Measurements from ENCODE around the gene ZNF630.

GRCh38 chrX:48068096-48068887, 3.1 kb downstream of the ZNF630 start:
- no peak for TF ChIP-seq E4F1 (IDR thresholded peaks at IDR 0.05; ENCODE audit: borderline replicate concordance, partially characterized antibody)
- TF ChIP-seq MEF2A (IDR thresholded peaks at IDR 0.05; ENCODE audit: insufficient read depth, low read depth, low read length), result no peak
- no peak for TF ChIP-seq CTCF (IDR thresholded peaks at IDR 0.05 in 2 of 3, conservative IDR thresholded peaks at IDR 0.05 in 1 of 3; ENCODE audit: control insufficient read depth in 2 of 3, extremely low read depth in 1 of 3, insufficient read depth in 1 of 3, low read depth in 3 of 3, low read length in 3 of 3)
- no peak for TF ChIP-seq ZNF24 (IDR thresholded peaks at IDR 0.05)
- TF ChIP-seq BRCA1 (IDR thresholded peaks at IDR 0.05; ENCODE audit: low read depth, low read length), result no peak
- TF ChIP-seq MTA3 (IDR thresholded peaks at IDR 0.05; ENCODE audit: borderline replicate concordance, low read length), result no peak
- no peak for TF ChIP-seq RAD21 (IDR thresholded peaks at IDR 0.05; ENCODE audit: insufficient read depth, low read depth, low read length)
- no peak for TF ChIP-seq NFYA (IDR thresholded peaks at IDR 0.05; ENCODE audit: borderline replicate concordance, low read depth, low read length)
- no peak for TF ChIP-seq ATF2 (IDR thresholded peaks at IDR 0.05; ENCODE audit: low read length)
- TF ChIP-seq SREBF2 (IDR thresholded peaks at IDR 0.05; ENCODE audit: low read length), result no peak
- no peak for TF ChIP-seq RCOR1 (conservative IDR thresholded peaks at IDR 0.05; ENCODE audit: low read depth, low read length)
- TF ChIP-seq JUND (IDR thresholded peaks at IDR 0.05; ENCODE audit: low read depth, low read length), result no peak
- no peak for TF ChIP-seq SIN3A (IDR thresholded peaks at IDR 0.05; ENCODE audit: low read depth, low read length)
- TF ChIP-seq BCL3 (IDR thresholded peaks at IDR 0.05; ENCODE audit: borderline replicate concordance, insufficient read depth, low read depth, low read length, poor library complexity, severe bottlenecking), result no peak
